ENCODE results near the gene IER5L.

The IER5L gene

DNA sequence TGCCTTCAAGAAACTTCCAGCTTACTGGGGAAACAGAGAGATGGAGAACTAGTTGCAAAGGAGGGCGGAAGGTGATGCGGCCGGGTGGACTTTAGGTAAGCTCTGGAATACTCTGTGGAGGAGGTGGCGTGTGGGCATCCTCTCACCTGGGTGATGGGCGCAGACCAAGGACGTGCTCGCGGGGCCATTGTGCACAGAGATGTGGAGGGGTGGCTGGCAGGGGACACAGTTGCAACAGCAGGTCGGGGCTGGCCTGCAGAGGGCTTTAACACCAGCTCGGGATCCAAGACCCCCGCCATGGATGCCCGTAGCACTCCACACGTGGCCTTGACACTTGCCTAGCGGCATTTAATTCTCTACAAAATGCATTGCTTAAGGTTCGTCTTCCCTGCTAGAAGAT is 26.6 kb downstream of the IER5L start:
- CTCF ChIA-PET = interaction anchor here (1.0 to 7.3 kb wide), 2 partner anchors 8 to 23 kb away, joined by 6 to 61 read pairs; no protein-coding TSS in a partner anchor
- POLR2A ChIA-PET = no interaction called here
- Histone ChIP-seq H3K4me1 (ENCODE audit: control insufficient read depth, insufficient read depth, low read length) (no peaks in the 10 kb centered on the region), H3K36me3 (ENCODE audit: control insufficient read depth in 2 of 2, insufficient read depth in 1 of 2, low read length in 2 of 2) (peaks cover 0 to 21% of the 10 kb centered on the region in 2 experiments; a peak in 1 of 3 replicates), H3K27ac (ENCODE audit: extremely low read depth, low read depth, low read length) (no peak overlapping the region), H3K4me3 (ENCODE audit: low read depth, low read length) (no peak overlapping the region), H3K9me3 (ENCODE audit: control insufficient read depth, insufficient read depth, low read depth, low read length) (no peaks in the 10 kb centered on the region)
- no peak for TF ChIP-seq ZNF791 (tag by site-specific recombination; IDR thresholded peaks at IDR 0.05)
- TF ChIP-seq ZNF658 (tag by site-specific recombination; IDR thresholded peaks at IDR 0.05) = no peak
- no peak for TF ChIP-seq ZNF555 (tag by site-specific recombination; conservative IDR thresholded peaks at IDR 0.05)
- TF ChIP-seq IKZF3 (tag by site-specific recombination; IDR thresholded peaks at IDR 0.05) = no peak
- no peak for TF ChIP-seq ZXDB (tag by site-specific recombination; IDR thresholded peaks at IDR 0.05)
- TF ChIP-seq ZNF830 (tag by site-specific recombination; IDR thresholded peaks at IDR 0.05; ENCODE audit: low read depth) = no peak
- no peak for TF ChIP-seq SCRT2 (tag by site-specific recombination; IDR thresholded peaks at IDR 0.05)

GRCh38 chr9:129150672-129151211 is 27.3 kb downstream of the IER5L start:
- TF ChIP-seq SP7 (tag by site-specific recombination; IDR thresholded peaks at IDR 0.05) (no peak), ZSCAN4 (tag by site-specific recombination; IDR thresholded peaks at IDR 0.05) (no peak), ZBTB8A (tag by site-specific recombination; IDR thresholded peaks at IDR 0.05) (no peak), ZNF416 (tag by site-specific recombination; IDR thresholded peaks at IDR 0.05) (no peak), YY1 (tag by site-specific recombination; IDR thresholded peaks at IDR 0.05) (no peak), ZNF843 (tag by site-specific recombination; IDR thresholded peaks at IDR 0.05) (no peak)
- TF ChIP-seq, protein P1, sequence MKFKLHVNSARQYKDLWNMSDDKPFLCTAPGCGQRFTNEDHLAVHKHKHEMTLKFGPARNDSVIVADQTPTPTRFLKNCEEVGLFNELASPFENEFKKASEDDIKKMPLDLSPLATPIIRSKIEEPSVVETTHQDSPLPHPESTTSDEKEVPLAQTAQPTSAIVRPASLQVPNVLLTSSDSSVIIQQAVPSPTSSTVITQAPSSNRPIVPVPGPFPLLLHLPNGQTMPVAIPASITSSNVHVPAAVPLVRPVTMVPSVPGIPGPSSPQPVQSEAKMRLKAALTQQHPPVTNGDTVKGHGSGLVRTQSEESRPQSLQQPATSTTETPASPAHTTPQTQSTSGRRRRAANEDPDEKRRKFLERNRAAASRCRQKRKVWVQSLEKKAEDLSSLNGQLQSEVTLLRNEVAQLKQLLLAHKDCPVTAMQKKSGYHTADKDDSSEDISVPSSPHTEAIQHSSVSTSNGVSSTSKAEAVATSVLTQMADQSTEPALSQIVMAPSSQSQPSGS (tag by site-specific recombination; IDR thresholded peaks at IDR 0.05; ENCODE audit: low read depth) = no peak
- Histone ChIP-seq H3K36me3 (ENCODE audit: control insufficient read depth in 2 of 2, insufficient read depth in 1 of 2, low read length in 2 of 2) (peaks cover 0 to 18% of the 10 kb centered on the region in 2 experiments; a peak in 1 of 3 replicates), H3K27ac (ENCODE audit: extremely low read depth, low read depth, low read length) (no peak overlapping the region), H3K4me3 (ENCODE audit: low read depth, low read length) (no peak overlapping the region), H3K4me1 (ENCODE audit: control insufficient read depth, insufficient read depth, low read length) (no peaks in the 10 kb centered on the region), H3K9me3 (ENCODE audit: control insufficient read depth, insufficient read depth, low read depth, low read length) (no peaks in the 10 kb centered on the region)
- CTCF ChIA-PET = interaction anchor here (0.7 to 7.3 kb wide), 2 partner anchors 8 to 18 kb away, joined by 3 to 61 read pairs; no protein-coding TSS in a partner anchor
- POLR2A ChIA-PET = no interaction called here

- no peak overlapping the region for H3K27ac ChIP-seq (ENCODE audit: extremely low read depth, low read depth, low read length)
- no peaks in the 10 kb centered on the region for H3K9me3 ChIP-seq (ENCODE audit: control insufficient read depth, insufficient read depth, low read depth, low read length)
- no peaks in the 10 kb centered on the region for H3K4me1 ChIP-seq (ENCODE audit: control insufficient read depth, insufficient read depth, low read length)
- CTCF ChIA-PET = interaction anchor here (1.5 to 2.3 kb wide), 2 partner anchors 11 to 475 kb away, joined by 4 to 10 read pairs; no protein-coding TSS in a partner anchor
- POLR2A ChIA-PET = interaction anchor here (1.1 kb wide), 1 partner anchor 24 kb away, joined by 5 read pairs; no protein-coding TSS in a partner anchor
- H3K36me3 ChIP-seq (ENCODE audit: control insufficient read depth in 2 of 2, insufficient read depth in 1 of 2, low read length in 2 of 2) = peaks cover 0 to 18% of the 10 kb centered on the region in 2 experiments; a peak in 2 of 3 replicates
- TF ChIP-seq ZNF292 (tag by site-specific recombination; IDR thresholded peaks at IDR 0.05; ENCODE audit: borderline replicate concordance, low read depth) (no peak), EGR2 (tag by site-specific recombination; IDR thresholded peaks at IDR 0.05; ENCODE audit: low read depth) (0 out of 2 replicates have a peak, but pooled peaks have one; percentile 14), SP3 (tag by site-specific recombination; IDR thresholded peaks at IDR 0.05) (no peak)
- no peak overlapping the region for H3K4me3 ChIP-seq (ENCODE audit: low read depth, low read length)
These were observed 27.9 kb downstream of the IER5L start for GRCh38 chr9:129150122-129150521.
